OCI-LY1 (cell line): ENCODE results near the gene PLEKHB2.

Experiments used
- EZH2 ChIP-seq: fragments of 200-600 bp; sonication (generic), shearing (Covaris generic); IDR thresholded peaks from 2 replicates; pipeline ENCODE4 v1.8.0; 2017; ENCODE audit warnings: borderline replicate concordance, mixed run types, mild to moderate bottlenecking, antibody characterized with exemption, low read length, moderate library complexity, mixed read lengths
- TF ChIP-seq, protein P1 (sequence below): fragments of 200-600 bp; sonication (generic), shearing (Covaris generic); IDR thresholded peaks from 2 replicates; pipeline ENCODE4 v1.5.1; 2017; ENCODE audit warnings: mild to moderate bottlenecking, antibody characterized with exemption, low read length, moderate library complexity, mixed read lengths

- TF ChIP-seq, protein P1, sequence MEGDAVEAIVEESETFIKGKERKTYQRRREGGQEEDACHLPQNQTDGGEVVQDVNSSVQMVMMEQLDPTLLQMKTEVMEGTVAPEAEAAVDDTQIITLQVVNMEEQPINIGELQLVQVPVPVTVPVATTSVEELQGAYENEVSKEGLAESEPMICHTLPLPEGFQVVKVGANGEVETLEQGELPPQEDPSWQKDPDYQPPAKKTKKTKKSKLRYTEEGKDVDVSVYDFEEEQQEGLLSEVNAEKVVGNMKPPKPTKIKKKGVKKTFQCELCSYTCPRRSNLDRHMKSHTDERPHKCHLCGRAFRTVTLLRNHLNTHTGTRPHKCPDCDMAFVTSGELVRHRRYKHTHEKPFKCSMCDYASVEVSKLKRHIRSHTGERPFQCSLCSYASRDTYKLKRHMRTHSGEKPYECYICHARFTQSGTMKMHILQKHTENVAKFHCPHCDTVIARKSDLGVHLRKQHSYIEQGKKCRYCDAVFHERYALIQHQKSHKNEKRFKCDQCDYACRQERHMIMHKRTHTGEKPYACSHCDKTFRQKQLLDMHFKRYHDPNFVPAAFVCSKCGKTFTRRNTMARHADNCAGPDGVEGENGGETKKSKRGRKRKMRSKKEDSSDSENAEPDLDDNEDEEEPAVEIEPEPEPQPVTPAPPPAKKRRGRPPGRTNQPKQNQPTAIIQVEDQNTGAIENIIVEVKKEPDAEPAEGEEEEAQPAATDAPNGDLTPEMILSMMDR: no peak
- no peak for TF ChIP-seq EZH2
These were observed 22.8 kb downstream of the PLEKHB2 start for GRCh38 chr2:131127981-131128380.
